ENCODE data around the gene PCA3.

GRCh38 chr9:76744336-76744735, 19.9 kb upstream of the PCA3 start:
- TF ChIP-seq CTCF (IDR thresholded peaks at IDR 0.05): no peak
- no peak for TF ChIP-seq POLR2A (IDR thresholded peaks at IDR 0.05)
